ENCODE data around the gene PTGES. TPM values are rescaled to one million over a fixed set of nuclear protein-coding genes. Genes with fewer than 3 reads are reported as not detected.
"Not testable (repeated sequence)": the region's sequence is repeated elsewhere in the genome, so short reads cannot be mapped to it uniquely, and the experiment has no call there.

The PTGES gene
- total RNA-seq, 1 donor from 2014 or later, result not detected

GRCh38 chr9:129770741-129771140, 17.9 kb upstream of the PTGES start:
- Mint-ChIP-seq H3K27me3 (peaks cover 10% of the 10 kb centered on the region), H3K36me3 (ENCODE audit: low read depth) (no peaks in the 10 kb centered on the region), H3K27ac (no peak overlapping the region), H3K9me3 (no peaks in the 10 kb centered on the region), H3K4me1 (no peaks in the 10 kb centered on the region), H3K4me3 (no peak overlapping the region)
- CTCF ChIA-PET, result no interaction called here
- intact Hi-C loops (cut with micrococcal nuclease), result no loop called here
- ATAC-seq (ENCODE audit: low read depth) (no peak), DNase-seq (no peak)
- no peak for TF ChIP-seq CTCF (IDR thresholded peaks at IDR 0.05)
- POLR2A ChIA-PET, result no interaction called here

GRCh38 chr9:129769669-129770068, 16.8 kb upstream of the PTGES start:
- TF ChIP-seq CTCF (IDR thresholded peaks at IDR 0.05), result no peak
- intact Hi-C loops (cut with micrococcal nuclease), result no loop called here
- Mint-ChIP-seq H3K36me3 (ENCODE audit: low read depth) (no peaks in the 10 kb centered on the region), H3K27me3 (peaks cover 7% of the 10 kb centered on the region), H3K4me3 (no peak overlapping the region), H3K27ac (no peak overlapping the region), H3K9me3 (no peaks in the 10 kb centered on the region), H3K4me1 (no peaks in the 10 kb centered on the region)
- DNase-seq, result no peak
- ChIA-PET CTCF (no interaction called here), POLR2A (no interaction called here)
- ATAC-seq (ENCODE audit: low read depth), result no peak

- no peak overlapping the region for H3K4me3 Mint-ChIP-seq
- ATAC-seq (ENCODE audit: low read depth), result no peak
- no peak for TF ChIP-seq CTCF (IDR thresholded peaks at IDR 0.05)
- H3K4me1 Mint-ChIP-seq, result no peaks in the 10 kb centered on the region
- ChIA-PET POLR2A (no interaction called here), CTCF (interaction anchor here (1.5 kb wide), 1 partner anchor 31 kb away, joined by 5 read pairs; no protein-coding TSS in a partner anchor)
- intact Hi-C loops (cut with micrococcal nuclease), result no loop called here
- H3K36me3 Mint-ChIP-seq (ENCODE audit: low read depth), result no peaks in the 10 kb centered on the region
- H3K27me3 Mint-ChIP-seq, result peaks cover 3% of the 10 kb centered on the region
- DNase-seq, result no peak
- H3K27ac Mint-ChIP-seq, result no peak overlapping the region
- no peaks in the 10 kb centered on the region for H3K9me3 Mint-ChIP-seq
These were observed 15.6 kb upstream of the PTGES start for GRCh38 chr9:129768486-129768885.

- TF ChIP-seq CTCF (IDR thresholded peaks at IDR 0.05), result no peak
- ChIA-PET CTCF (no interaction called here), POLR2A (no interaction called here)
- intact Hi-C loops (cut with micrococcal nuclease), result no loop called here
- no peaks in the 10 kb centered on the region for H3K36me3 Mint-ChIP-seq (ENCODE audit: low read depth)
- H3K4me3 Mint-ChIP-seq, result no peak overlapping the region
- H3K4me1 Mint-ChIP-seq, result no peaks in the 10 kb centered on the region
- ATAC-seq (ENCODE audit: low read depth) (no peak), DNase-seq (no peak)
- H3K9me3 Mint-ChIP-seq, result no peaks in the 10 kb centered on the region
- H3K27ac Mint-ChIP-seq, result no peak overlapping the region
- H3K27me3 Mint-ChIP-seq, result peaks cover 7% of the 10 kb centered on the region
These were observed 13.0 kb upstream of the PTGES start for GRCh38 chr9:129765764-129766317.

- Mint-ChIP-seq H3K27ac (no peak overlapping the region), H3K9me3 (no peaks in the 10 kb centered on the region), H3K36me3 (ENCODE audit: low read depth) (no peaks in the 10 kb centered on the region), H3K4me1 (no peaks in the 10 kb centered on the region), H3K27me3 (peaks cover 15% of the 10 kb centered on the region), H3K4me3 (no peak overlapping the region)
- ChIA-PET POLR2A (no interaction called here), CTCF (no interaction called here)
- intact Hi-C loops (cut with micrococcal nuclease), result no loop called here
- TF ChIP-seq CTCF (IDR thresholded peaks at IDR 0.05), result no peak
- DNase-seq (no peak), ATAC-seq (ENCODE audit: low read depth) (no peak)
These were observed 10.4 kb upstream of the PTGES start for GRCh38 chr9:129762985-129763926.

GRCh38 chr9:129762370-129762984, 9.6 kb upstream of the PTGES start:
- H3K4me1 Mint-ChIP-seq; POLR2A ChIA-PET; H3K4me3 Mint-ChIP-seq; CTCF ChIA-PET; ATAC-seq (ENCODE audit: low read depth); DNase-seq; H3K9me3 Mint-ChIP-seq; H3K36me3 Mint-ChIP-seq (ENCODE audit: low read depth); intact Hi-C loops (cut with micrococcal nuclease); H3K27ac Mint-ChIP-seq: not testable (repeated sequence)
- H3K27me3 Mint-ChIP-seq, result peaks cover 18% of the 10 kb centered on the region
